SK-N-SH (cell line): Measurements from ENCODE around the gene PRR33.

Experiments
- CTCF ChIP-seq: fragments of 200-600 bp; sonication (generic); IDR thresholded peaks from 2 replicates; pipeline ENCODE4 v1.6.1; 2017; ENCODE audit warnings: antibody characterized with exemption, mild to moderate bottlenecking, moderate library complexity
- ELF1 ChIP-seq: IDR thresholded peaks from 2 replicates; pipeline ENCODE4 v1.4.0; 2012
- EP300 ChIP-seq, 2 experiments: IDR thresholded peaks; 2 replicates each; pipeline versions ENCODE4 v1.4.0 to v1.6.1; 2012; ENCODE audit warnings: borderline replicate concordance in 1 of 2, low read depth in 1 of 2, low read length in 1 of 2

GRCh38 chr11:1855886-1856265 is 35.8 kb downstream of the PRR33 start:
- no peak for TF ChIP-seq EP300 (IDR thresholded peaks at IDR 0.05; ENCODE audit: borderline replicate concordance in 1 of 2, low read depth in 1 of 2, low read length in 1 of 2)
- TF ChIP-seq CTCF = no peak
- TF ChIP-seq ELF1 = no peak
